ENCODE measurements around the gene PRR19. TPM values are rescaled to one million over a fixed set of nuclear protein-coding genes. Genes with fewer than 3 reads are reported as not detected.

PRR19 gene
- total RNA-seq, 4 donors from 2014 or later, result 0.27 to 0.45 TPM; not detected in 2

DNA sequence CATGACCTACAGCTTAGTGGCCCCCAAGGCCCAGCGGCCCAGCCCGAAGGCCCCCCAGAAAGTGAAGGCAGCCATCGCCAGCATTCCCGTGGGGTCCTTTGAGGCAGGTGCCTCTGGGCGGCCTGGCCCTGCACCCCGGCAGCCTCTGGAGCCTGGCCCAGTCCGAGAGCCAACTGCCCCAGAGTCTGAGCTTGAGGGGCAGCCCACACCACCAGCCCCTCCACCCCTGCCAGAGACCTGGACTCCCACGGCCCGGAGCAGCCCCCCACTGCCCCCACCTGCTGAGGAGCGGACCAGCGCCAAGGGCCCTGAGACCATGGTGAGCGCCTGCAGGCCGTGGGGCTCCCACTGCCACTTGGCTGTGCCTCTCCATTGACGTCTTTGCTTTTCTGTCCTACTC is 9.0 kb upstream of the PRR19 start:
- H3K36me3 ChIP-seq, result peaks cover 55 to 58% of the 10 kb centered on the region in 2 donors
- H3K4me3 ChIP-seq (replicated peaks in 1 of 3), result no peak overlapping the region
- DNase-seq, result no peak
- H3K4me1 ChIP-seq, result no peaks in the 10 kb centered on the region
- TF ChIP-seq, protein P1, sequence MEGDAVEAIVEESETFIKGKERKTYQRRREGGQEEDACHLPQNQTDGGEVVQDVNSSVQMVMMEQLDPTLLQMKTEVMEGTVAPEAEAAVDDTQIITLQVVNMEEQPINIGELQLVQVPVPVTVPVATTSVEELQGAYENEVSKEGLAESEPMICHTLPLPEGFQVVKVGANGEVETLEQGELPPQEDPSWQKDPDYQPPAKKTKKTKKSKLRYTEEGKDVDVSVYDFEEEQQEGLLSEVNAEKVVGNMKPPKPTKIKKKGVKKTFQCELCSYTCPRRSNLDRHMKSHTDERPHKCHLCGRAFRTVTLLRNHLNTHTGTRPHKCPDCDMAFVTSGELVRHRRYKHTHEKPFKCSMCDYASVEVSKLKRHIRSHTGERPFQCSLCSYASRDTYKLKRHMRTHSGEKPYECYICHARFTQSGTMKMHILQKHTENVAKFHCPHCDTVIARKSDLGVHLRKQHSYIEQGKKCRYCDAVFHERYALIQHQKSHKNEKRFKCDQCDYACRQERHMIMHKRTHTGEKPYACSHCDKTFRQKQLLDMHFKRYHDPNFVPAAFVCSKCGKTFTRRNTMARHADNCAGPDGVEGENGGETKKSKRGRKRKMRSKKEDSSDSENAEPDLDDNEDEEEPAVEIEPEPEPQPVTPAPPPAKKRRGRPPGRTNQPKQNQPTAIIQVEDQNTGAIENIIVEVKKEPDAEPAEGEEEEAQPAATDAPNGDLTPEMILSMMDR (IDR thresholded peaks at IDR 0.05), result no peak
- TF ChIP-seq POLR2A (IDR thresholded peaks at IDR 0.05), result no peak
- H3K9me3 ChIP-seq, result no peaks in the 10 kb centered on the region
- 88 to 91% methylated on average over 5 to 12 of the region's 14 CpGs for WGBS, 2 donors
- no peaks in the 10 kb centered on the region for H3K27me3 ChIP-seq
- no peak overlapping the region for H3K27ac ChIP-seq
- intact Hi-C loops (cut with DNase I), result loop anchor here (5.0 kb wide), 1 partner anchor 161 kb away; the partner anchor contains the start of gene POU2F2

DNA sequence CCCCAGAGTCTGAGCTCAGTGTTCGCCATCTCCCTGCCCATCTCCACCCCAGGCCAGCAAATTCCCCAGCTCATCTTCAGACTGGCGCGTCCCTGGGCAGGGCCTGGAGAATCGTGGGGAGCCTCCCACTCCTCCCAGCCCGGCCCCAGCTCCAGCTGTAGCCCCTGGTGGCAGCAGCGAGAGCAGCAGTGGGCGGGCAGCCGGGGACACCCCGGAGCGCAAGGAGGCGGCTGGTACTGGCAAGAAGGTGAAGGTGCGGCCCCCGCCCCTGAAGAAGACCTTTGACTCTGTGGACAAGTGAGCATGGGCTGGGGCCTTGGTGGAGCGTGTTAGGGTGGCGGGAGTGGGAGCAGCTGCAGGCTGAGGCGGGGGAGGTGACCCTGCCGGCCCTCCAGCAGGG is 8.4 kb upstream of the PRR19 start:
- Histone ChIP-seq H3K4me3 (replicated peaks in 1 of 3) (no peak overlapping the region), H3K27me3 (no peaks in the 10 kb centered on the region), H3K4me1 (no peaks in the 10 kb centered on the region), H3K9me3 (no peaks in the 10 kb centered on the region), H3K27ac (no peak overlapping the region), H3K36me3 (peaks cover 50 to 54% of the 10 kb centered on the region in 2 donors)
- no peak for DNase-seq
- intact Hi-C loops (cut with DNase I), result loop anchor here (5.0 kb wide), 1 partner anchor 161 kb away; the partner anchor contains the start of gene POU2F2
- TF ChIP-seq, protein P1 (IDR thresholded peaks at IDR 0.05), result no peak
- TF ChIP-seq POLR2A (IDR thresholded peaks at IDR 0.05), result no peak
- WGBS, 2 donors, result 88 to 93% methylated on average over 17 of the region's 17 CpGs

DNA sequence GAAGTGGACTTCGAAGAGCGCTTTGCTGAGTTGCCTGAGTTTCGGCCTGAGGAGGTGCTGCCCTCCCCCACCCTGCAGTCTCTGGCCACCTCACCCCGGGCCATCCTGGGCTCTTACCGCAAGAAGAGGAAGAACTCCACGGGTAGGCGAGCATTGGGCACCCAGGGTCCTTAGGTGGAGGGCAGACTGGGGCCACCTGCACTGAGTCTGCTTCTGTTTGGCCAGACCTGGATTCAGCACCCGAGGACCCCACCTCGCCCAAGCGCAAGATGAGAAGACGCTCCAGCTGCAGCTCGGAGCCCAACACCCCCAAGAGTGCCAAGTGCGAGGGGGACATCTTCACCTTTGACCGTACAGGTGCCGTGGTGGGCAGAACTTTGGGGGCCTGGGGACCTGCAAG is 8.0 kb upstream of the PRR19 start:
- Histone ChIP-seq H3K9me3 (no peaks in the 10 kb centered on the region), H3K27ac (no peak overlapping the region), H3K27me3 (no peaks in the 10 kb centered on the region), H3K4me3 (replicated peaks in 1 of 3) (no peak overlapping the region), H3K4me1 (no peaks in the 10 kb centered on the region), H3K36me3 (peaks cover 46 to 50% of the 10 kb centered on the region in 2 donors)
- DNase-seq, result no peak
- 92 to 93% methylated on average over 9 to 15 of the region's 15 CpGs for WGBS, 2 donors
- TF ChIP-seq POLR2A (IDR thresholded peaks at IDR 0.05), result no peak
- TF ChIP-seq, protein P1 (IDR thresholded peaks at IDR 0.05), result no peak
- intact Hi-C loops (cut with DNase I), result loop anchor here (5.0 kb wide), 1 partner anchor 162 kb away; the partner anchor contains the start of gene POU2F2

DNA sequence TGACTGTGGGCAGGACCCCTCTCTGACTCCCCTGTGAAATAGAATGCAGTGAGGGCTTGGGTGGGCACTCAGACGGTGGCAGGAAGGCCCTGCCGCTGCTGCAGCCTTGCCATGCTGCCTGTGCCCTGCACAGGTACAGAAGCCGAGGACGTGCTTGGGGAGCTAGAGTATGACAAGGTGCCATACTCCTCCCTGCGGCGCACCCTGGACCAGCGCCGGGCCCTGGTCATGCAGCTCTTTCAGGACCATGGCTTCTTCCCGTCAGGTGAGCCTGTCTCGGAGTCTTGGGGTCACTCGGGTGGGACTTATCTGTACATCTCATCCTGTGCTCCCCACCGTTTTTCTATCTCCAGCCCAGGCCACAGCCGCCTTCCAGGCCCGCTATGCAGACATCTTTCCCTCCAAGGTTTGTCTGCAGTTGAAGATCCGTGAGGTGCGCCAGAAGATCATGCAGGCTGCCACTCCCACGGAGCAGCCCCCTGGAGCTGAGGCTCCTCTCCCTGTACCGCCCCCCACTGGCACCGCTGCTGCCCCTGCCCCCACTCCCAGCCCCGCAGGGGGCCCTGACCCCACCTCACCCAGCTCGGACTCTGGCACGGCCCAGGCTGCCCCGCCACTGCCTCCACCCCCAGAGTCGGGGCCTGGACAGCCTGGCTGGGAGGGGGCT is 7.3 kb upstream of the PRR19 start:
- H3K27ac ChIP-seq, result no peak overlapping the region
- H3K36me3 ChIP-seq, result peaks cover 40 to 44% of the 10 kb centered on the region in 2 donors
- no peaks in the 10 kb centered on the region for H3K9me3 ChIP-seq
- TF ChIP-seq POLR2A (IDR thresholded peaks at IDR 0.05), result no peak
- TF ChIP-seq, protein P1 (IDR thresholded peaks at IDR 0.05), result no peak
- no peak overlapping the region for H3K4me3 ChIP-seq (replicated peaks in 1 of 3)
- no peak for DNase-seq
- intact Hi-C loops (cut with DNase I), result loop anchor here (5.0 kb wide), 2 partner anchors 47 to 162 kb away; partner anchors contain the start of gene POU2F2
- no peaks in the 10 kb centered on the region for H3K4me1 ChIP-seq
- no peaks in the 10 kb centered on the region for H3K27me3 ChIP-seq
- WGBS, 2 donors, result 89 to 91% methylated on average over 18 to 21 of the region's 24 CpGs

DNA sequence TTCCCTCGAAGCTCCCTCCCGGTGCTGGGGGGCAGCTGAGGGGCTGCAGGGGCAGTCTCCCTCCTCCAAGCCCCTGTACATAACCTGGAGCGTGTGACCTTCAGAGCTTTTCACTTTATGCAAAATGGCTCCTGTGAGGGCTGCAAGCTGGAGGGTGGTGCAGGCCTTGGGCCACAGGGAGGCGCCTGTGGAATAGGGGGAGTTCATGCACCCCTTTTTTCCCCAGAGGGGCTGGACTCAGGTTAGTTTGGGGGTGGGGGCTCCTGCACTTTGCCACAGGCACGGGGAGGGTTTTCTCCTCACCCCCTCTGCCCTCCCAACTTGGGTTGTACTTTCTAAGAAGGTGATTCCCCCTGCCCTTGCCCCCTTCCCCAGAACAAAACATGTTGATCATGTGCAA is 6.6 kb upstream of the PRR19 start:
- H3K4me3 ChIP-seq (replicated peaks in 1 of 3), result no peak overlapping the region
- peaks cover 33 to 36% of the 10 kb centered on the region in 2 donors for H3K36me3 ChIP-seq
- no peaks in the 10 kb centered on the region for H3K9me3 ChIP-seq
- 74 to 86% methylated on average over 5 of the region's 5 CpGs for WGBS, 2 donors
- H3K27me3 ChIP-seq, result no peaks in the 10 kb centered on the region
- no peak for DNase-seq
- H3K4me1 ChIP-seq, result no peaks in the 10 kb centered on the region
- no peak overlapping the region for H3K27ac ChIP-seq
- no peak for TF ChIP-seq POLR2A (IDR thresholded peaks at IDR 0.05)
- TF ChIP-seq, protein P1 (IDR thresholded peaks at IDR 0.05), result no peak
- intact Hi-C loops (cut with DNase I), result loop anchor here (5.0 kb wide), 1 partner anchor 48 kb away; no protein-coding TSS in a partner anchor
